ENCODE results near the gene WWC1. TPM values are rescaled to one million over a fixed set of nuclear protein-coding genes. Genes with fewer than 3 reads are reported as not detected.

The WWC1 gene
- total RNA-seq, 1 experiment from 2014 or later: 190 TPM

DNA sequence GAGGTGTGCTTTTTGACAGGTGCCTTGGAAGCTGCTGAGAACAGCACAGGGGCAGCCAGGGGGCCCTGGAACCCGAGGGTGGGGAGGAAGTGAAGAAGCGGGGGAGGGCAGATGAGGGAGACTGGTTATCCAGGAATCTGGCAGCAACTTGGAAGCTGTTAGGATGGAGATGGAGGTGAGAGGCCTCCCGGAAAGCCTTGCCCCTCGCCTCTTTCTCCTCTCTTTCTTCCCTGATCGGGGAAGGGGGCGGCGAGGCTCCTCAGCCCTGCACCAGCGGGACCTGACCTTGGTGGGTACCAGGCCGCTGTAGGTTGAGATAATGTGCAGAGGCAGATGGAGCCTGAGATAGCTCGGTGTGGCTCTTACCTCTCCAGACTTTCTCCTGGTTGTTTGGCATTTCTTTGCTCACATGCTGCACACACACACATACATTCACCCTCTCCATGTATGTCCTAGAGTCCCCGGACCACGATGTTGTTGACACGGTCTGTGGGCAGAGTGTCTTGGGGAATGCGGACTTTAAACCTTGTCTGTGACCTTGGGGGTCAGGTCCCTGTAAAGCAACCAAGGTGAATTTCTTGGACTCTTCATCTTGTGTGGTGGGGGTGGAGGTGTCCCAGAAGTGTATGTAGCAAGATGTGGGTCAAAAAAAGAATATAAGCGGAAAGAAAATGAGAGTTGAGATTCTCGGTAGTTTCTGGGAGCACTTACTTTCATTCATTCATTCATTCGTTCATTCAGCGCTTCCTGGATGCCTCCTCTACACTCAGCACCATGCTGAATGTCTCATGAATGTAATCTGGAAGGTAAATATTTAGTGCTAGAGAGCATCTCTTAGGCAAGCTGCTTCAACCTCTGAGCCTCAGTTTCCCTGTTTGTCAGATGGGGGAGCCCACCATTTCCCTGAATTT is 1.6 kb downstream of the WWC1 start:
- intact Hi-C loops (cut with micrococcal nuclease; ENCODE audit: unreplicated experiment): loop anchor here (5.0 kb wide), 1 partner anchor 109 kb away; no protein-coding TSS in a partner anchor

DNA sequence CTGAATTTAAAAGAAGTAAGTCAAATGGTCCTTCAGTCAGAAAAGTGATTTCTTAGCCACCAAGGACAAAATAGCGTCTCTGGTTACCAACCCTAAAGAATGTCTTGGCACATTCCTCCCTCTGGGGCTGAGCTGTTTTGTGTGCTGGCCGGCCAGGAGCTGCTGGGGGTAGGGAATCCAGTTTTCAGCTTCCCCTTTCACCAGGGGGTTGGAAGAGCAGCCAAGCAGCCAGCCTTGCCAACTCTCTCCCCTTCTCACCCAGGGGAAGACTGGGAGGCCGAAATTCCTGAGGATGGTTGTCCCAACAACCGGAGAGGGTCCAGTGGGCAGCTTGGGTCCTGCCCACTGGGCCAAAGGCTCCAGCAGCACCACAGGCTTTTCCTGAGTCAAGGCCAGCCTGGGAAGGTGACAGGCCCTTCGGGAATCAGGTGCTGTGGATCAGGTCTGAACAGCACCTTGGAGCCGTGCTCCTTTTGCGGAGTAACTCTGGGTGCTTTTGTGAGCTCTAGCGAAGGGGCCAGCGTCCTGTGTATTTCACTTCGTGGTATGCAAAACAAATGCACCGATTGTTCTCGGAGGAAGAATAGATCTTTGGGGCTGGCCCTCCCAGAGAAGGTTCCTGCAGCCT is 4.2 kb downstream of the WWC1 start:
- H3K27ac Mint-ChIP-seq (ENCODE audit: unreplicated experiment): peak overlapping the region; percentile 88
- peaks cover 82% of the 10 kb centered on the region for H3K36me3 Mint-ChIP-seq (ENCODE audit: insufficient read depth, unreplicated experiment)
- H3K4me1 Mint-ChIP-seq (ENCODE audit: low read depth, unreplicated experiment): peaks cover 73% of the 10 kb centered on the region
- peak; percentile 82 for DNase-seq
- no TSS peak for BruUV-seq (replicated peaks)
- peak overlapping the region; percentile 97 for H3K4me3 Mint-ChIP-seq (ENCODE audit: low read depth, unreplicated experiment)
- CTCF ChIA-PET: interaction anchor here (0.6 to 1.9 kb wide), 17 partner anchors 10 to 141 kb away, joined by 3 to 14 read pairs (median 6); no protein-coding TSS in a partner anchor
- H3K27me3 Mint-ChIP-seq (ENCODE audit: unreplicated experiment): no peaks in the 10 kb centered on the region
- intact Hi-C loops (cut with micrococcal nuclease; ENCODE audit: unreplicated experiment): loop anchor here (2.0 kb wide), 1 partner anchor 69 kb away; no protein-coding TSS in a partner anchor
- TF ChIP-seq, protein P1, sequence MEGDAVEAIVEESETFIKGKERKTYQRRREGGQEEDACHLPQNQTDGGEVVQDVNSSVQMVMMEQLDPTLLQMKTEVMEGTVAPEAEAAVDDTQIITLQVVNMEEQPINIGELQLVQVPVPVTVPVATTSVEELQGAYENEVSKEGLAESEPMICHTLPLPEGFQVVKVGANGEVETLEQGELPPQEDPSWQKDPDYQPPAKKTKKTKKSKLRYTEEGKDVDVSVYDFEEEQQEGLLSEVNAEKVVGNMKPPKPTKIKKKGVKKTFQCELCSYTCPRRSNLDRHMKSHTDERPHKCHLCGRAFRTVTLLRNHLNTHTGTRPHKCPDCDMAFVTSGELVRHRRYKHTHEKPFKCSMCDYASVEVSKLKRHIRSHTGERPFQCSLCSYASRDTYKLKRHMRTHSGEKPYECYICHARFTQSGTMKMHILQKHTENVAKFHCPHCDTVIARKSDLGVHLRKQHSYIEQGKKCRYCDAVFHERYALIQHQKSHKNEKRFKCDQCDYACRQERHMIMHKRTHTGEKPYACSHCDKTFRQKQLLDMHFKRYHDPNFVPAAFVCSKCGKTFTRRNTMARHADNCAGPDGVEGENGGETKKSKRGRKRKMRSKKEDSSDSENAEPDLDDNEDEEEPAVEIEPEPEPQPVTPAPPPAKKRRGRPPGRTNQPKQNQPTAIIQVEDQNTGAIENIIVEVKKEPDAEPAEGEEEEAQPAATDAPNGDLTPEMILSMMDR (IDR thresholded peaks at IDR 0.05; ENCODE audit: unreplicated experiment): peak; percentile 60
- no peaks in the 10 kb centered on the region for H3K9me3 Mint-ChIP-seq (ENCODE audit: low read depth, unreplicated experiment)

More for the DNA sequence above, 1.6 kb downstream of the WWC1 start:
- Mint-ChIP-seq H3K36me3 (ENCODE audit: insufficient read depth, unreplicated experiment) (peaks cover 84% of the 10 kb centered on the region), H3K4me1 (ENCODE audit: low read depth, unreplicated experiment) (peaks cover 73% of the 10 kb centered on the region), H3K9me3 (ENCODE audit: low read depth, unreplicated experiment) (no peaks in the 10 kb centered on the region), H3K27me3 (ENCODE audit: unreplicated experiment) (no peaks in the 10 kb centered on the region), H3K4me3 (ENCODE audit: low read depth, unreplicated experiment) (peak overlapping the region; percentile 97), H3K27ac (ENCODE audit: unreplicated experiment) (peak overlapping the region; percentile 26)
- TF ChIP-seq, protein P1 (IDR thresholded peaks at IDR 0.05; ENCODE audit: unreplicated experiment): no peak
- BruUV-seq (replicated peaks): no TSS peak
- CTCF ChIA-PET: interaction anchor here (0.7 to 4.6 kb wide), 17 partner anchors 9 to 129 kb away, joined by 3 to 37 read pairs (median 5); no protein-coding TSS in a partner anchor
- DNase-seq: no peak

DNA sequence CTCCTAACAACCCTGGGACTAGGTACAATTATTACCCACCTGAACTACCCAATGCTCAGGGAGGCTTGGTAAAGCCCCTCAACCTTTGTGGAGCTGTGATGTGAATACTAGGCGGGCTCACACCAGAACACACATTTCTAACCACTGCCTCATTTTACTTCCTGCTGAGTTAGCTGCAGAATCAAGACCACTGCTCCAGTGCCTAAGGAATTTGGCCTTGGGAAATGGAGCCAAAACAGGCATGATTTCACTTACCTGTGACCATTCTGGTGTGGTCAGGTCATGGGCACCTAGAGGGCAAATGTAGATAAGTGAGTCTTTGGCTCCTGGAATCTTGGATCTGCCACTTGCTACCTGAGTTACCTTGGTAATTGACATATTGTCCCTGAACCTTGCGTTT is 5.2 kb downstream of the WWC1 start:
- TF ChIP-seq, protein P1 (IDR thresholded peaks at IDR 0.05; ENCODE audit: unreplicated experiment): no peak
- intact Hi-C loops (cut with micrococcal nuclease; ENCODE audit: unreplicated experiment): no loop called here
- Mint-ChIP-seq H3K27me3 (ENCODE audit: unreplicated experiment) (no peaks in the 10 kb centered on the region), H3K4me3 (ENCODE audit: low read depth, unreplicated experiment) (peak overlapping the region; percentile 97), H3K9me3 (ENCODE audit: low read depth, unreplicated experiment) (no peaks in the 10 kb centered on the region), H3K4me1 (ENCODE audit: low read depth, unreplicated experiment) (peaks cover 78% of the 10 kb centered on the region), H3K27ac (ENCODE audit: unreplicated experiment) (peak overlapping the region; percentile 88), H3K36me3 (ENCODE audit: insufficient read depth, unreplicated experiment) (peaks cover 82% of the 10 kb centered on the region)
- DNase-seq: no peak
- CTCF ChIA-PET: interaction anchor here (1.3 to 1.8 kb wide), 4 partner anchors 15 to 63 kb away, joined by 8 to 11 read pairs (median 10); no protein-coding TSS in a partner anchor
- BruUV-seq (replicated peaks): TSS peak; percentile 0

DNA sequence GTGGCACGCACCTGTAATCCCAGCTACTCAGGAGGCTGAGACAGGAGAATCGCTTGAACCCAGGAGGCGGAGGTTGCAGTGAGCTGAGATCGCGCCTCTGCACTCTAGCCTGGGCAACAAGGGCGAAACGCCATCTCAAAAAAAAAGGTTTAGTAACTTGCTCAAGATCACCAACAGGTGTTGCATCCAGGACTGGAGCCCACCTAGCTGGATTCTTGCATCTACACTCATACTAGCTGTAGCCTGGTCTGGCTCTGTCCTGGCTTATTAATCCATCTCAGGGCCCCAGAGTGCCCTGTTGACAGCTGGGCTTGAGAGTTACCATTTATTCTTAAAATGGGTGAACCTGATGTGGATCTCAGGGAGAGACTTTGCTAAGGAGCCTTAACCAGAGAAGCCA is 7.5 kb downstream of the WWC1 start:
- TF ChIP-seq, protein P1 (IDR thresholded peaks at IDR 0.05; ENCODE audit: unreplicated experiment): no peak
- peaks cover 84% of the 10 kb centered on the region for H3K36me3 Mint-ChIP-seq (ENCODE audit: insufficient read depth, unreplicated experiment)
- H3K27ac Mint-ChIP-seq (ENCODE audit: unreplicated experiment): no peak overlapping the region
- intact Hi-C loops (cut with micrococcal nuclease; ENCODE audit: unreplicated experiment): no loop called here
- H3K27me3 Mint-ChIP-seq (ENCODE audit: unreplicated experiment): no peaks in the 10 kb centered on the region
- H3K9me3 Mint-ChIP-seq (ENCODE audit: low read depth, unreplicated experiment): no peaks in the 10 kb centered on the region
- DNase-seq: no peak
- H3K4me1 Mint-ChIP-seq (ENCODE audit: low read depth, unreplicated experiment): peaks cover 92% of the 10 kb centered on the region
- BruUV-seq (replicated peaks): no TSS peak
- CTCF ChIA-PET: no interaction called here
- H3K4me3 Mint-ChIP-seq (ENCODE audit: low read depth, unreplicated experiment): peak overlapping the region; percentile 71

Measured in Calu3 (cell line).